Mucosa of gallbladder (tissue), 1 donor: ENCODE results near the gene A4GNT. TPM values are rescaled to one million over a fixed set of nuclear protein-coding genes. Genes with fewer than 3 reads are reported as not detected.
"Not testable (repeated sequence)": the region's sequence is repeated elsewhere in the genome, so short reads cannot be mapped to it uniquely, and the experiment has no call there.

Source experiments
- DNase-seq: peaks from one replicate; pipeline ENCODE4 v3.0.0-alpha.2; 2020; ENCODE audit warnings: low spot score
- total RNA-seq: library from RNA; stranded (reverse); gene quantifications from one replicate; pipeline ENCODE4 v1.2.1, GENCODE V29; 2021
- donor health status: DM: no; HTN: no; CAD: no.

Gene A4GNT
- total RNA-seq = not detected

DNA sequence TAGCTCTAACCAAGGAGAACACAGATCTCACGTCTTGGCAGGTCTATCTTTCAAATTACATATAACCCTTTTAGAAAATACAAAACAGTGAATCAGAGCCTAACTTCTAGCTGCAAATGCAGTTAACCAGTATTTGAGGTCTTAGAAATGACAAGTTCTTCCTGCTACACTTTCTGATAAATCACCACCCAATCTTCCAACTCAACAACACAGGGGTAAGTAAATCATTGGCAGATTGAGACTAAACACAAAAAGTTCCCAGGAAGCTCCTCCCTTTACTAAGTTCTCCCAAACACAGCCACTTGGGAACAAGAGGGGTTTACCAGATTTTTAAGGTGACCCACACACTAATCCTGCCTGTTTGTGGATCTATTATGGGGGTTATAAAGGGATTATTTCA is at the start of gene A4GNT:
Gene A4GNT (minus strand): TSS at position 152 of the 400 bp plus-strand sequence. CDS start 1,134 bp downstream, outside the sequence.
- no peak for DNase-seq

DNA sequence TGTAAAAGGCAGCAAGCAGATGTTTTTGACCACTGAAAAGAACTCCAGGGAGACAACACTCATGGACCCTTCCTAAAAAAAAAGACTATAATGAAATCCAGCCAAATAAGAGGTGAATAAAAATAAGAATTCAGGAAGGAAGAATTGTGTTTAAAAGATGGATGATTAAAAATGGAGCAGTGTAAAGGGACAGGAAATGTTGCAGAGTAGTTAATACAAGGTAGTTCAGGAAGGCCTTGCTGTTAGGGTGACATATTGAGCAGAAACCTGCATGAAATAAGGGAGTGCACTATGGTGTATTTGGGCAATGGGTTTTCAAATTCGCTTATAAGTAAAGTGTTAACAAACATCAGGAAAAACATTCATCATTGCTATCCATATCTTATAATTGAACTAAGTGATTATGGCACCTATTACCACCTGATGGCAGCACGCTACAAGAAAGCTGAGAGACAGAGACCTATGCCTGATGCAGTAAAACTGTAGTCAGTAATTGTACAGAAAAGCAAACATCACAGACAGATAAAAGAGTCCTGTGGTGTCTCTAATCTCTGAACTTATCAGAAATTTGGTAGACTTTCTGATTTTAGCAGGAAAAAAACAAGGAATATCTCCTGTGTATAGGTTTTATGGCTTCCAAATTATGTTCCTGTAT is 48.3 kb upstream of the A4GNT start:
- peak; percentile 23 for DNase-seq

DNA sequence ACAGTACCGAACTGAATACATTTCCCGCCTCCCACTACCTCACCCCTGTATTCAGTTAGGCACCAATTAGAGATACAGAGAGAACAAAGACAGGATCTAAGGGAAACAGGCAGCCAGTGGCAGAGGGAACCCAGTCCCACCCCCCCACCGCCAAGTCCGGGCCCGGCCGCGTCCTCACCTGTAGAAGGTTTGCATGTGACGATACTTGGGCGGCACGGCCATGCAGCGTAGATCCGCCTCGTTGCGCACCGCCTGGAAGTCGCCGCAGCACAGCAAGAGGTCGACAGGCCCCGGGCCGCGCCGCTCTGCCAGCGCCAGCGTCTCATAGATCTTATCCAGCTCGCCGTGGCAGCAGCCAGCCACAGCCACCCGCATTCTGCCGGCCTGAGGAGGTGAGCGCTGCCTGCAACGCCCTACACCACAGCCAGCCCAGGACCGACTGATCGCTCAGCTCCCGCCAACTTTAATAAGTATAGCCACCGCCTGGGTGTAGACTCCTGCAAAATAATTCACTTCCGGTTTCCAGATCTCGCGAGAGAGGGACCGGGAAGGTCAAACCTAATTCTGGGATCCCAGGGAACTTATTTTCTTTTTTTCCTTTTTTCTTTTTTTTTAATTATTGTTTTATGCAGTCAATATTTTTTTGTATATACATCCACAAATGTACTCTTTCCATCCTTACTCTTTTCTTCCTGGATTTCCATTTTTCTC is 42.4 kb upstream of the A4GNT start, which contains the start of gene DBR1:
Gene DBR1 (minus strand): TSS at position 501 of the 711 bp plus-strand sequence. CDS start 126 bp downstream, at position 375.
- peak; percentile 90 for DNase-seq

DNA sequence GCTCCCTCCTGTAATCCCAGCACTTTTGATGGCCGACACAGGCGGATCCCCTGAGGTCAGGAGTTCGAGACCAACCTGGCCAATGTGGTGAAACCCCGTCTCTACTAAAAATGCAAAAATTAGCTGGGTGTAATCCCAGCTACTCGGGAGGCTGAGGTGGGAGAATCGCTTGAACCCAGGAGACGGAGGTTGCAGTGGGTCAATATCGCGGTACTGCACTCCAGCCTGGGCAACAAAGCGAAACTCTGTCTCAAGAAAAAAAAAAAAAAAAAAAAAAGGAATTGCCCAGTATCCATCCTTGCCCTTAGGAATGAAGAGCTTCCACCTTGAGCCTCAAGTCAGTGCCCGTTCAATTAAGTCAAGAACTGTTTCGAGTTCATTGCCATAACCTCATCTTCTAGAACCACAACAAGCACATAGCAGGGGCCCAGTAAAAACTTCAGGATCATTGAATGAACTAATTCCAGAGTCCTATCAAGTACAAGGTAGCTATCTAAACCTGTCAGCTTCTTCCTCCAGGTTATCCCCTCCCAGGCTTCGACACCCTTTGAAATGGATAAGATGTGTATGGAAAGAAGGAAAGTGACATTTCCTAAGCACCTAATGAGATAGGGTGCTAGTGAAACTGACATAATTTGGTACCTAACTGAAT is 41.7 kb upstream of the A4GNT start:
- DNase-seq = no peak

DNA sequence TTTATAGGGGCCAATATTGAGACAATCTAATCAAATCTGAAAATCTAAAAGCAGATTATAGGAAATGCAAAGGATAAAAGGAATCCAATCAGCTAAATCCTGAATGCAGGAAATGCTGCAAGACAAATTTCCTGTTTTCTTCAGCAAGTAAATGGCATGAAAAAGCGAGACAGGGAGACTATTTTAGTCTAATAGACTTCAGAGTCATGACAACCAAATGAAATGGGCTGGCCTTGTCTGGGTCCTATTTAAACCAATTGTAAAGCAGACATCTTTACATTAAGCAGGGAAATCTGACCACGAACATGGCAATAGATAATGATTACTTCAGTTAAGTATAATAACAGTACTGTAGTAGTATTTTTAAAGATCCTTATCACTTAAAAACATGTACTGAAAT is 40.4 kb upstream of the A4GNT start:
- DNase-seq = no peak

DNA sequence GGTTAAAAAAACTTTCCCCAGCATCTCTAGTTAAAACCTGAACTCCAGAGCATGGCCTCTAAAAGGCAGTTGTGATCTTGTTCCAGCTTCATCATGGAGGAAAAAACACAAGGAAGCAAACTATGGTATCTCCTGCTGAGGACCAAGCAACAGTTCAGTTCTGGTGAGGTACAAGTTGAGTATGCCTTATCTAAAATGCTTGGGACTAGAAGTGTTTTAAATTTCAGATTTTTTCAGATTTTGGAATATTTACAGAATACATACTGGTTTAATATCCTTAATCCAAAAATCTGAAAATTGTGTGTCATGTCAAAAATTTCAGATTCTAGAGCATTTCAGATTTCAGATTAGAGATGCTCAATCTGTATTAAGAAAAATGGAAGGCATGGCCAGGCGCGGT is 32.9 kb upstream of the A4GNT start:
- DNase-seq = no peak

DNA sequence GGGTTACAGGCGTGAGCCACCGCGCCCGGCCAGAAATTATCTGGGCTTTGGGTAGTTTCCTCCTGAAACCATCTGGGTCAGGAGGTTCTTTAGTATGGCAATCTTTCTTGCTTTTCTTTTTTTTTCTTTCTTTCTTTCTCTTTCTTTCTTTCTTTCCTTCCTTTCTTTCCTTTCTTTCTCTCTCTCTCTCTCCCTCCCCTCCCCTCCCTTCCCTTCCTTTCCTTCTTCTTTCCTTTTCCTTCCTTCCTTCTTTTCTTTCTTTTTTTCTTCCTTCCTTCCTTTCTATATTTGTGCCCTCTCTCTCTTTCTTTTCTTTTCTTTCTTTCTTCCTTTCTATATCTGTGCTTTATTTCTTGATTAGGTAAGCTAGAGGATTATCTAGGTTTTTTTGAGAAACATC is 25.6 kb upstream of the A4GNT start:
- no peak for DNase-seq

DNA sequence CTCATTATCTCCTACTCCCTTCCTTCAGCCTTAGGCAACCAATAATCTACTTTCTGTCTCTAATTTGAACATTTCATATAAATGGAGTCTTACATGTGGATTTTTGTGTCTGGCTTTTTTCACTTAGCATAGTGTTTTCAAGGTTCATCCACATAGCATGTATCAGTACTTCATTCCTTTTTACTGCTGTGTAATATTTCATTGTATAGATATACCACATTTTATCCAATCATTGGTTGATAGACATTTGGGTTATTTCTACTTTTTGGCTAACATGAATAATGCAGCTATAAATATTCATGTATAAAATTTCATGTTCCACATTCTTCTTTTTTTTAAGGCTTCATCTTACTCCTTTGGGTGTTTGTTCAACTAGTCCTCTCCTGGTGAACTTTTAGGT is 22.3 kb upstream of the A4GNT start:
- DNase-seq = no peak

DNA sequence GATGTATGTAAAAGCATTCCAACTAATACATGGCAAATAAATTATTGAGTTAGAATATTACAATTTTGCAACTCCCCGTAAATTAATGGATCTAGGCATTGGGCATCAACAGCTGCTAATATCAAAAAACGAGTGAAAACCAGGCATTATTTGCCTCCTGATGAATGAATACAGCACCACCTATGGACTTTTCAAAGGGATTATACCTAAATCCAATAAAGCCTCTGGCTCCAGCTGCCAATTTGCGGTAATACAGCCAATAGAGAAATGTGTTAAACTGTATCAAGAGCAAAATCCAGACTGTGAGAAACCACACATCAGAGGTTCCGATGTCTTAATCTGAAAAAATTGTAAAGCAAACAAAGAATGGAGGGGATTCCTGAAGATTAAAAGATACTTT is 16.3 kb upstream of the A4GNT start:
- no peak for DNase-seq

DNA sequence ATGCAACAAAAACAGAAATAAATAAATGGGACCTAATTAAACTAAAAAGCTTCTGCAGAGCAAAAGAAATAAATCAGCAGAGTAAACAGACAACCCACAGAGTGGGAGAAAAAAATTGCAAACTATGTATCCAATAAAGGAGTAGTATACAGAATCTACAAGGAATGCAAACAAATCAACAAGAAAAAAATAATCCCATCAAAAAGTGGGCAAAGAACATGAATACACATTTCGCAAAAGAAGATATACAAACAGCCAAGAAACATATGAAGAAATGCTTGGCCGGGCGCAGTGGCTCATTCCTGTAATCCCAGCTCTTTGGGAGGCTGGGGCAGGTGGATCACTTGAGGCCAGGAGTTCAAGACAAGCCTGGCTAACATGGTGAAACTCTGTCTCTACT is 10.0 kb upstream of the A4GNT start:
- not testable (repeated sequence) for DNase-seq

DNA sequence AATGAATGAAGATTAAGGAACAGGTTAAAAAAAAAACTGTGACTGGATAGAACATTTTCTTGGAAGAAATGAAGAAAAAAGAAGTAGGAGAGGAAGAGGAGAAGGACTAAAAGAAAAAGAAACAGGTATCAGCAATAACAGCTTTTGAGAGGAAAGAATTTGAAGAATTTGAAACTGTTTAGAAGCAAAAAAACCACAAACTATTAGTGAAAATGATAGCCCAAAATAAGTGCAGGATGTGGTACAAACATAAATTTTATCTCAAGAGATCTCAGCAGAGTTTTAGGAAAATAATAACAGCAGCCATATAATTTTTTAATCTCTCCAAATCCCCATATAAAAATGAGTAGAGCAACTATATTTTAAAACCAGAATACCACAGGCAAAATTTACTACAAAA is 8.8 kb upstream of the A4GNT start:
- no peak for DNase-seq

DNA sequence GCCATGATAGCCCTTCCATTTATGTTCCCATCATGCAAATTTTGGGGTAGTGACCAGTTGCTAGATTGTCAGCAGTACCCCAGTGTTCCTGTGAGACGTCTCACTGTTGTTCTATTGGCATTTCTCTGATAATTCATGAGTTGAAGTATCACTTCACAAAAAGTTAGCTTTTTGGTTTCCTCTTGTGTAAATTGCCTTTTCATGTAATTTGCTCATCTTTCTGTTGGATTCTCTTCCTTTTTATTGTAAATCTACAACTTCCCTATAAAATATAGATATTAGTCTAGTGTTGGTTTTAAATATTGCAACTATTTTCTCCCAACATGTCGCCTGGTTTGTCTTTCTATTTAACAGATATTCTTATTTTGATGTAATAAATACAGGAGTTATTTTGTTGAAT is 7.5 kb upstream of the A4GNT start:
- no peak for DNase-seq

DNA sequence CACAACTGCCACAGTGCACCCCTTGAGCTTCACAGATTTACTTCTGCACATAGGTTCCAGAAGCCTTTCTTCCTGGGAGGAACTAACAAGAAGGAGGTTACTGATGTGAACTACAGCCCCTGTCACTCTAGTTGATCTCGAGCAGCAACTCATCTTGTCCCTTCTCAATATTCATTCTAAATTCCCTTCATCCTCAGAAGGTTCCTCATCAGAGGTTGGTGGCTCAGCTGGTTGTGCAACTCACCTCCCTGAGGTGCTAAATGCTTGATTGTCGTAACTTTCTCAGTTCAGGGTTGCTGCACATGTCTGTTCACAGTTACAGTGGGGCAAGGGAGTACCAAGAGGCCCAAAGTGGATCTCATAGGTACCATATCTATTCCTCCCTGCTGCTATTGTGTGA is 5.7 kb upstream of the A4GNT start:
- DNase-seq = no peak

DNA sequence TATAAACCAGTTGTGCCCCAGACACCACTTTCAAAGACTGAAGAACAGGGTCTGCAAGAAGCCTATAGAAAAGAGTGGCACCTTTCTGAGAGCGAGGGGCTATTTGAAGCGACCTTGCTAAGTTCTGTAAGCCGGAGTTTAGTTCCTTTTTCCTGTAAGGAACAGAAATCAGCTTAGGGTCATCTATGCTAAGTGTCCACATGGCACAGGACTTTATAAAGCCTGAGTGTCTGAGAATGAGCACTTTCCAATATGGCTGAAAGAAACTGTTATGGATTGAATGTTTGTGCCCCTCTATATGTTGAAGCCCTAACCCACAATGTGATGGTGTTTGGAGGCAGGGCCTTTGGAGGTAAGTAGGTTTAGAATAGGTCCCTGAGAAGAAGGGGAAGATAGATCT is 4.0 kb upstream of the A4GNT start:
- no peak for DNase-seq

DNA sequence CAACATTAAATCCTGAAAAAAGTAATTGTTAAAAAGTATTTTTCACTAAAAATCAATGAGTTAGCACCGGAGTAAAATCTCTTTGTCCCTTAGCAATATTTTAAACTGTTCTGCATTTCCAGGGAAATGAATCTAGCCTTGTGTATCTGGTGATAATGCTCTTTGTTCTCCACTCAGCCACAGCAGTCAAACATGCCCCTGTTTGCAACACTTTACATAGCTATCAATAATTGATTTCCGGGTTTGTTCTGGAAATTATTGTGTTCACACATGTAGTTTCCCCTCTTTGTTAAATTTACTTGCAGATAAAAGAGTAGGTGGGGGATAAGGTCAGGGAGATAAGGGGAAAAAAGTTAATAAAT is 3.6 kb upstream of the A4GNT start:
- DNase-seq = no peak

DNA sequence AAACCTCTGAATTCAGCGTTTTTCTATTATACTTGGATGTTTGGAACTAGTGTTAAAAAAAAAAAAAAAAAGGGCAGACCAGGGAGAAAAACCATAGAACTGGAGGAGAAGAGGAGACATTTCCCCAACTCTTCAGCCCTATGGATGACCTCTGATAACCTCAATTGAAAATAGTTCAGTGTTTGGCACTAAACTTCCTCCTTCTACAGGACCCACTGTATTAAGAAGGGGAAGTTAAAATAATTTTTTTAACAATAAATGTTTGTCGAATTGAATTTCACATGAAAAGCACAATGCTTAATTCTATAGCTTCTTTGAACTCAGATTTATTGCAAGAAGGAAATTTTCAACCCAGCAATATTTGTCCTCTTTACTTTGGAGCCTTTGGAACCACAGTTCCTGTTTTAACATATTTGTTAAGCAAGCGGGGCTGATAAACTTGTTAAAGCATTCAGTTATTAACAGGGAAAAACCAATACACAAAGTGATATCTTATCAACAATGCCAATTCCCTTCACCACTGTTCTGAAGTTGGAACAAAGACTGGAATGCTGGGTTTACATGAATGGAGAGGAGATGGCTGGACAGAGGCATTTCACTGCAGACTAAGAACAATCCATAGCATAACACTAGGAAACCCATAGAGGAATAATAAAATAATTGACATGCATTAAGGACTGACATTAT is 3.1 kb upstream of the A4GNT start:
- DNase-seq = no peak

DNA sequence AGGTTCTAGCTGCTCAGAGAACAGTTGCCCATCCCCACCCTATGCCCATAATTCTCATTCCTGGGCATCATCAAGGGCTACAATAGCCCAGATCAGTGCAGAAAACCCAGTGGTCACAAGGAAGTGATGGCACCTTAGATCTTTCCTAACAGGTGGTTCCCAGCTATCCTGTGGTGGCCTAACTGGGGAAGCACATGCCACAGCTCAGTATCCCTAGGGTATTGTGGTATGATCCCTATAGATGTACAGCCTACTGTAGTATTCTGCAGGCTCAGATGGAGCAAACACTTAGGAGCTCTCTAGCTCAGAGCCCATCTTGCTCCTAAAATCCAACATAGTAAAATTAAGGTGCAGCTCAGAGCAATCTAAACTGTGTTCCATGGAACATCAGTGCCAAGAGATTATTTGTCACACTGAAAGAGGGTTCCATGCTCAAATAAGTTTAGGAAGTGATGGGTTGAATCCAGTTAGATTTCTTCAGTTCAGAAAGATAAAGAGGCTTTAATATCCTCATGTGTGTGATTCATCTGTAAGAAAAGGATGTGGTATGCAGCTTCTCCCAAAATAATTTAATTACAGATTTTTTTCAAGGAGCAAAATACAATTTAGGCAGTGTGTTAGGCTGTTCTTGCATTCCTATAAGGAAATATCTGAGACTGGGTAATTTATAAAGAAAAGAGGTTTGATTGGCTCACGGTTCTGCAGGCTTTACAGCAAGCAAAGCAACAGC is 4.4 kb downstream of the A4GNT start:
- DNase-seq = no peak

DNA sequence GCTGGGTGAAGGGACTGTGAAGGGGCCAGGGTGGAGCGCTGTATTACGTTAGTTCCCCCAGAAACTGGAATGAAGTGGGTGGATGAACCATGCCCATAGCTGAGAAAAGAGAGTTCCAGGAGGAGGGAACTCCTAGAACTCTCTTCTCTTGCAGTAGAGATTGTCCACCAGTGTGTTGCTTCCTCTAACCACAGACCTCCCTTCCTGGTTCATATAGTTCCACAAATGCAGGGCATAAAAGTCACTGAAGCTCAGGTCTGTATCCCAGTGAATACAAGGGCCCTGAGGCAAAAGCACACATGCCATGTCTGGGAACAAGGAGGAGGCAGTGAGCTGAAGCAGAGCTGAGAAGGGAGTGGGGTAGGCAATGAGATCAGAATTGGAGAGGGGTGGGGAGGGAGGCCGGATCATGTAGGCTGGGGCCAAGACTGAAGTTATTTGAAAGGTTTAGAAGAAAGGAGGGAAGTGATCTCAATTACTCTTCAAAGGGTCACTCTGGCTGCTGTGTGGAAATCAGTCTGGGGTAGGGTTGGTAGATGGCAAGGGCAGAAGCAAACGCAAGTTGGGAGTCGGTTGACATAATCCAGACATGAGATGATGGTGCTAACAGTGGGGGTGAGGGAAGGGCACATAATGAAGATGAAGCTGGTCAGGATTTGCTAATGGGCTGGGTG is 6.5 kb downstream of the A4GNT start:
- DNase-seq = no peak

DNA sequence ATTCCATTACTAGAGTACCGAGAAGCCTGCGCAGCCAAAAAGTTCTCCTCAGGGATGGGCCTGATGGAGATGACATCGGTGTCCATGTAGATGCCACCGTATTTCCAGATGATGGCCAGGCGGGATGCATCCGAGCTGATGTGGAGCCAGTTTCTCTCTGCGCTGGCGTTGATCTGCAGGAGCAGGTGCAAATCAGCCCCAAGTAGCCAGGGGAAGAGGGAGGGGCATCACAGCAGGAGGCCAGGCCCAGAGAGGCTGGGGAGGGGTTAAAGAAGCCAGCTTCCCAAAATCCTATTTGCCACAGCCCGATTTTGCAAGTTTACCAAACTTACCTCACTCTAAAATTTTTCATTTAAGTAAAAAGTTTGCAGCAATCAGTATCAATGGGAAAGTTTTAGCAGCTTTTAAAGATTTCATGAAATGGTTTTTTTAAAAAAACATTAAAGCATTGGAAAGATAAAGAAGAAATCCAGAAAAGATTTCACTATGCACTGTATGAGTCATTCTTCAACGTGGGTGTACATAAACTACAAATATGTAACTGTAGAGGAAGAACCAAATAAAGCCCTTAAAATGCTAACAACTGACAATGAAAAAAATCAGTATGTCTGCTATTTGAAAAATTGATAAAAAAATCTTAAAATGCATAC is 7.4 kb downstream of the A4GNT start:
- DNase-seq = no peak

DNA sequence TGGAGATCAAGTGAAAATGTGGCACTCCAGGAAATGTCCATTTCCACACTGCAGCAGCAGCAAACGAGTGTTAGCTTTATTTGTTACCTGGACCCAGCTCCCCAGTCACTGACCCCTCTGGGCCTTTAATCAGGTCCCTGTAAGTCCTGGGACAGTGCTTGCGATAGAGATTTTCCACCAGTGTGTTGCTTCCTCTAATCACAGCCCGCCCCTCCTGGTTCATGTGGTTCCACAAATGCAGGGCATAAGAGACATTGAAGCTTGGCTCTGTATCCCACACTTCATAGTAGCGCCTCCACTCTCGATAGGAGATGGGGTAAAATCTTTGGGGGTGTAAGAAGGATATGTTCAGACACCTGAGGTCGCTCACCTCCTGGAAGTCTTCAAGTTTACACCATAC is 8.0 kb downstream of the A4GNT start:
- no peak for DNase-seq

DNA sequence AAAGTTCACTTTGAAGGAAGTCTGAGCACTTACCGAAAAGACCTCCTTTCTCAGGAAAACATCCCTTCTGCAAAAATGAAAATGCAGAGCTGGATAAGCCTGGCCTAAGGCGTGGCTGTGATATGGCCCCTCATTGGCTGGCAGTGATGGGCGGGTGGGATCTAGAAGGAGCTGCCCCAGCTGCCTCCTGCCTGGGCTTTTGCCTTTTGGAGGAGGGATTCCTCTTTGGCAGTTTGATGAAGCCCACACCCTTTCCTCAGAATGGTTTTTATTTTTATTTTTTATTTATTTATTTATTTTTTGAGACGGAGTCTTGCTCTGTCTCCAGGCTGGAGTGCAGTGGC is 12.8 kb downstream of the A4GNT start:
- no peak for DNase-seq
